H9 (cell line): Measurements from ENCODE around the gene VEGFC. TPM values are rescaled to one million over a fixed set of nuclear protein-coding genes. Genes with fewer than 3 reads are reported as not detected.

ENCODE experiments used
- DNase-seq: peaks from one replicate; pipeline ENCODE4 v3.0.0-alpha.2; 2017
- H2AFZ ChIP-seq: one replicate; pipeline ENCODE4 v1.6.1; 2013; ENCODE audit warnings: mild to moderate bottlenecking, low read length, control low read depth, moderate library complexity
- H2AK5ac ChIP-seq: 2 replicates; pipeline ENCODE4 v1.6.1; 2013; ENCODE audit warnings: low read length, control low read depth, mixed read lengths; ENCODE audit not compliant: insufficient read length
- H2BK120ac ChIP-seq: one replicate; pipeline ENCODE4 v1.6.1; 2013; ENCODE audit warnings: low read depth, mild to moderate bottlenecking, low read length, control low read depth, inconsistent platforms; ENCODE audit not compliant: poor library complexity, severe bottlenecking
- H2BK12ac ChIP-seq: 2 replicates; pipeline ENCODE4 v1.6.1; 2013; ENCODE audit warnings: low read length, control low read depth, mixed read lengths, low read depth; ENCODE audit not compliant: insufficient read length
- H2BK15ac ChIP-seq: 2 replicates; pipeline ENCODE4 v1.6.1; 2013; ENCODE audit warnings: low read depth, low read length, control low read depth
- H2BK20ac ChIP-seq: one replicate; pipeline ENCODE4 v1.6.1; 2013; ENCODE audit warnings: low read depth, mild to moderate bottlenecking, low read length, control low read depth, inconsistent platforms; ENCODE audit not compliant: poor library complexity, severe bottlenecking
- H2BK5ac ChIP-seq: 2 replicates; pipeline ENCODE4 v1.6.1; 2013; ENCODE audit warnings: low read length, control low read depth, mixed read lengths; ENCODE audit not compliant: insufficient read length
- H3K14ac ChIP-seq: 2 replicates; pipeline ENCODE4 v1.6.1; 2013; ENCODE audit warnings: low read length, control low read depth; ENCODE audit not compliant: insufficient read depth
- H3K18ac ChIP-seq: 2 replicates; pipeline ENCODE4 v1.6.1; 2013; ENCODE audit warnings: low read depth, mild to moderate bottlenecking, mixed read lengths, low read length, control low read depth; ENCODE audit not compliant: insufficient read length
- H3K23ac ChIP-seq: 2 replicates; pipeline ENCODE4 v1.6.1; 2013; ENCODE audit warnings: low read length, control low read depth, mixed read lengths, low read depth; ENCODE audit not compliant: insufficient read length
- H3K23me2 ChIP-seq: 2 replicates; pipeline ENCODE4 v1.6.1; 2013; ENCODE audit warnings: low read depth, mild to moderate bottlenecking, mixed read lengths, low read length, control low read depth; ENCODE audit not compliant: insufficient read length, poor library complexity, severe bottlenecking
- H3K27ac ChIP-seq: 2 replicates; pipeline ENCODE4 v1.5.1; 2013; ENCODE audit warnings: low read length, control low read depth, mixed read lengths, low read depth; ENCODE audit not compliant: insufficient read length
- H3K27me3 ChIP-seq: 2 replicates; pipeline ENCODE4 v1.6.1; 2013; ENCODE audit warnings: low read length, control low read depth, inconsistent platforms; ENCODE audit not compliant: insufficient read depth
- H3K4ac ChIP-seq: 2 replicates; pipeline ENCODE4 v1.6.1; 2013; ENCODE audit warnings: low read depth, mild to moderate bottlenecking, control low read depth, inconsistent platforms, low read length, moderate library complexity
- H3K4me1 ChIP-seq: 2 replicates; pipeline ENCODE4 v1.6.1; 2013; ENCODE audit warnings: low read length, control low read depth, inconsistent platforms; ENCODE audit not compliant: insufficient read depth
- H3K4me2 ChIP-seq: 2 replicates; pipeline ENCODE4 v1.6.1; 2013; ENCODE audit warnings: low read length, control low read depth, mixed read lengths; ENCODE audit not compliant: insufficient read length, insufficient read depth
- H3K56ac ChIP-seq: 2 replicates; pipeline ENCODE4 v1.6.1; 2013; ENCODE audit warnings: low read depth, mild to moderate bottlenecking, mixed read lengths, low read length, control low read depth; ENCODE audit not compliant: insufficient read length
- H3K79me1 ChIP-seq: 2 replicates; pipeline ENCODE4 v1.6.1; 2013; ENCODE audit warnings: low read depth, mild to moderate bottlenecking, moderate library complexity, low read length, control low read depth, inconsistent platforms; ENCODE audit not compliant: insufficient read depth, poor library complexity, severe bottlenecking
- H3K79me2 ChIP-seq: 2 replicates; pipeline ENCODE4 v1.6.1; 2013; ENCODE audit warnings: low read length, control low read depth, inconsistent platforms; ENCODE audit not compliant: insufficient read depth
- H3K9ac ChIP-seq: 2 replicates; pipeline ENCODE4 v1.6.1; 2013; ENCODE audit warnings: low read length, control low read depth, mixed read lengths; ENCODE audit not compliant: insufficient read length; ENCODE audit errors: extremely low read depth
- H3K9me3 ChIP-seq: one replicate; pipeline ENCODE4 v1.6.1; 2013; ENCODE audit warnings: low read depth, low read length, inconsistent platforms; ENCODE audit not compliant: control insufficient read depth
- H3T11ph ChIP-seq: one replicate; pipeline ENCODE4 v1.6.1; 2013; ENCODE audit warnings: mild to moderate bottlenecking, low read length, control low read depth, inconsistent platforms
- H4K20me1 ChIP-seq: one replicate; pipeline ENCODE4 v1.6.1; 2013; ENCODE audit not compliant: control insufficient read depth, insufficient read length, insufficient read depth
- H4K5ac ChIP-seq: 2 replicates; pipeline ENCODE4 v1.6.1; 2013; ENCODE audit warnings: low read depth, mild to moderate bottlenecking, mixed read lengths, low read length, control low read depth; ENCODE audit not compliant: insufficient read length
- H4K8ac ChIP-seq: replicated peaks from 2 replicates; pipeline ENCODE4 v1.6.1; 2013; ENCODE audit warnings: low read length, control low read depth, mixed read lengths, low read depth; ENCODE audit not compliant: insufficient read length
- H4K91ac ChIP-seq: 2 replicates; pipeline ENCODE4 v1.6.1; 2013; ENCODE audit warnings: low read depth, mild to moderate bottlenecking, moderate library complexity, mixed read lengths, low read length, control low read depth; ENCODE audit not compliant: insufficient read length
- H3K27ac Mint-ChIP-seq, 3 experiments: 2 replicates in 2 of 3; 3 replicates in 1 of 3; pipeline ENCODE4 v1.8.0; 2020 to 2021; ENCODE audit warnings: mixed read lengths in 3 of 3, mild to moderate bottlenecking in 1 of 3, moderate library complexity in 1 of 3
- H3K27me3 Mint-ChIP-seq: 2 replicates; pipeline ENCODE4 v1.8.0; 2021; ENCODE audit warnings: low read depth, mild to moderate bottlenecking, moderate library complexity, mixed read lengths
- H3K36me3 Mint-ChIP-seq, 3 experiments: 2 replicates in 2 of 3; 3 replicates in 1 of 3; pipeline ENCODE4 v1.8.0; 2020 to 2021; ENCODE audit warnings: low read depth in 3 of 3, mixed read lengths in 3 of 3; ENCODE audit not compliant: insufficient read depth in 1 of 3
- H3K4me1 Mint-ChIP-seq, 2 experiments: 2 replicates each; pipeline ENCODE4 v1.8.0; 2020; ENCODE audit warnings: mixed read lengths in 2 of 2
- H3K4me3 Mint-ChIP-seq, 2 experiments: 2 replicates in 1 of 2; 3 replicates in 1 of 2; pipeline ENCODE4 v1.8.0; 2020 to 2021; ENCODE audit warnings: mild to moderate bottlenecking in 2 of 2, mixed read lengths in 2 of 2, moderate library complexity in 1 of 2
- H3K9me3 Mint-ChIP-seq, 2 experiments: 2 replicates in 1 of 2; 3 replicates in 1 of 2; pipeline ENCODE4 v1.8.0; 2020; ENCODE audit warnings: mild to moderate bottlenecking in 2 of 2, mixed read lengths in 2 of 2, moderate library complexity in 1 of 2
- CTCF ChIP-seq: fragments of 200-600 bp; sonication (generic); conservative IDR thresholded peaks from 3 replicates; pipeline ENCODE4 v1.8.0; 2021; ENCODE audit warnings: antibody characterized with exemption, mild to moderate bottlenecking
- WGBS: extraction: QIAGEN DNeasy Blood & Tissue Kit; methylation state at CpG from one replicate; pipeline ENCODE4 v1.1.7; 2013; ENCODE audit warnings: missing lambda C conversion rate, low lambda C conversion rate, mixed read lengths; ENCODE audit not compliant: insufficient read length; ENCODE audit errors: extremely low coverage; 5-methylcytosine and 5-hydroxymethylcytosine counted together
- total RNA-seq: library from RNA; stranded (reverse); gene quantifications from 2 replicates; pipeline ENCODE4 v1.2.1, GENCODE V29; 2021

VEGFC gene
- total RNA-seq, 1 experiment from 2014 or later: 0.46 TPM

- Histone ChIP-seq H3K4me1 (no peaks in the 10 kb centered on the region), H2BK120ac (no peak overlapping the region), H3K14ac (no peak overlapping the region), H3K9me3 (no peaks in the 10 kb centered on the region), H3K79me1 (no peaks in the 10 kb centered on the region), H4K91ac (no peak overlapping the region), H2AFZ (no peak overlapping the region), H3K79me2 (no peaks in the 10 kb centered on the region), H3K56ac (no peak overlapping the region), H2BK12ac (no peak overlapping the region), H3K9ac (no peak overlapping the region), H3K23ac (no peak overlapping the region), H4K5ac (no peak overlapping the region), H4K8ac (no peak overlapping the region), H3K27me3 (peaks cover 2% of the 10 kb centered on the region; the same call in 1 of the 2 replicates), H4K20me1 (no peaks in the 10 kb centered on the region), H2BK5ac (no peak overlapping the region), H3K4ac (no peak overlapping the region), H2AK5ac (no peak overlapping the region), H2BK15ac (no peak overlapping the region), H3K27ac (no peak overlapping the region), H3T11ph (no peak overlapping the region), H3K23me2 (peaks cover 5% of the 10 kb centered on the region), H2BK20ac (no peak overlapping the region), H3K4me2 (no peak overlapping the region), H3K18ac (no peak overlapping the region)
- no CpG with 5 or more reads among the region's 4 CpGs for WGBS
- H3K9me3 Mint-ChIP-seq: no peaks in the 10 kb centered on the region
- peak overlapping the region in 1 of 2 experiments; percentile 24; a peak in 2 of 5 replicates for H3K4me3 Mint-ChIP-seq
- no peaks in the 10 kb centered on the region for H3K36me3 Mint-ChIP-seq
- H3K27me3 Mint-ChIP-seq: peaks cover 47% of the 10 kb centered on the region
- DNase-seq: no peak
- H3K27ac Mint-ChIP-seq: no peak overlapping the region
- no peak for TF ChIP-seq CTCF
- H3K4me1 Mint-ChIP-seq: peaks cover 8 to 11% of the 10 kb centered on the region in 2 experiments; a peak in 3 of 4 replicates
Observed at GRCh38 chr4:176794151-176794550, 1.4 kb upstream of the VEGFC start.
